Chondrocyte (in vitro differentiated cells): ENCODE measurements around the gene DERA. TPM values are rescaled to one million over a fixed set of nuclear protein-coding genes. Genes with fewer than 3 reads are reported as not detected.

Experiments
- DNase-seq: peaks from one replicate; pipeline ENCODE4 v3.0.0; 2021; ENCODE audit warnings: mixed read lengths, low spot score
- H3K27ac Mint-ChIP-seq: one replicate; pipeline ENCODE4 v1.8.0; 2021; ENCODE audit warnings: mild to moderate bottlenecking, moderate library complexity, mixed read lengths; ENCODE audit not compliant: unreplicated experiment
- H3K27me3 Mint-ChIP-seq: 2 replicates; pipeline ENCODE4 v1.8.0; 2021; ENCODE audit warnings: low read depth, mixed read lengths
- H3K36me3 Mint-ChIP-seq: 2 replicates; pipeline ENCODE4 v1.8.0; 2021; ENCODE audit warnings: low read depth, mixed read lengths
- H3K4me1 Mint-ChIP-seq: 2 replicates; pipeline ENCODE4 v1.8.0; 2021; ENCODE audit warnings: low read depth, mild to moderate bottlenecking, mixed read lengths
- H3K4me3 Mint-ChIP-seq: one replicate; pipeline ENCODE4 v1.8.0; 2021; ENCODE audit warnings: mild to moderate bottlenecking, moderate library complexity, mixed read lengths; ENCODE audit not compliant: unreplicated experiment
- H3K9me3 Mint-ChIP-seq: 2 replicates; pipeline ENCODE4 v1.8.0; 2021; ENCODE audit warnings: low read depth, mixed read lengths
- CTCF ChIP-seq: fragments of 200-600 bp; sonication (generic); IDR thresholded peaks from 2 replicates; pipeline ENCODE4 v1.5.0; 2021; ENCODE audit warnings: antibody characterized with exemption, mild to moderate bottlenecking, moderate library complexity
- total RNA-seq: library from RNA; stranded (reverse); gene quantifications from 3 replicates; pipeline ENCODE4 v1.2.1, GENCODE V29; 2021

Gene DERA
- total RNA-seq, 1 donor from 2014 or later = 15.5 TPM

DNA sequence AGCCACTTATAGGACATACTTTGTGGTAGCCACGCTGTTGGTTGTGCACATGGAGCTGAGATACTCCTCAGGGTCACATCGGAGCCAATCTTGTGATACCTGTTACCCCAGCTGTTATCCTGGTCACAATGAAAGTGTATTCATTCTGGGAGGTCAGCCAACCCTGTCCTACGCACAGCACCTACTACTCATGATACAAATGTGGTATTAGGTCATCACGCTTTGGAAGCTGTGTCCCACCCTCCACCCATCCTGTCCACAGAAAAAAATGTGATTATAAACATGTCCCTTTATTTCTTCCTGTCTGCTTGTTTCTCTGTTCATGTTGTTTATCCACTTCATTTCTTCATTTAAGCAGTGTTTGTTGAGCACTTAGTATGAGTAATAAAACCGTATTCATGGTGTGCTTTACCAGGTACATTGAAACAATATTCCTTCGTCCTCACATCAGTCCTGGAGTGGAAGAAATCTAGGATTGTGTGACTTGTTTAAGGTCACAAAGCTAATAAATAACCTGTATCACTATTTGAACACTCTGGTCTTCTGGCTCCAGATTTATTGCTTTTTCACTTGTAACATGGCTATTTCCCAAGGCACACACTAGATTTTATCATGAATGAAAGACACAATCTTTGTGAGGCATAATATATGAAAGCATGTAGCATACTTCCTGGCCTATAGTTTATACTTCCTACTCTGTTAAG, 73.1 kb downstream of the DERA start:
- H3K4me3 Mint-ChIP-seq = no peak overlapping the region
- H3K9me3 Mint-ChIP-seq = peaks cover 10% of the 10 kb centered on the region
- peaks cover 19% of the 10 kb centered on the region for H3K36me3 Mint-ChIP-seq
- H3K4me1 Mint-ChIP-seq = peaks cover 35% of the 10 kb centered on the region
- no peak for TF ChIP-seq CTCF
- H3K27me3 Mint-ChIP-seq = no peaks in the 10 kb centered on the region
- no peak overlapping the region for H3K27ac Mint-ChIP-seq
- DNase-seq = no peak

- no peak for DNase-seq
- TF ChIP-seq CTCF = no peak
- H3K27me3 Mint-ChIP-seq = no peaks in the 10 kb centered on the region
- H3K27ac Mint-ChIP-seq = no peak overlapping the region
- H3K9me3 Mint-ChIP-seq = peaks cover 10% of the 10 kb centered on the region
- H3K4me1 Mint-ChIP-seq = peaks cover 28% of the 10 kb centered on the region
- H3K4me3 Mint-ChIP-seq = no peak overlapping the region
- peaks cover 19% of the 10 kb centered on the region for H3K36me3 Mint-ChIP-seq
These were observed 73.8 kb downstream of the DERA start for GRCh38 chr12:15984963-15985362.

DNA sequence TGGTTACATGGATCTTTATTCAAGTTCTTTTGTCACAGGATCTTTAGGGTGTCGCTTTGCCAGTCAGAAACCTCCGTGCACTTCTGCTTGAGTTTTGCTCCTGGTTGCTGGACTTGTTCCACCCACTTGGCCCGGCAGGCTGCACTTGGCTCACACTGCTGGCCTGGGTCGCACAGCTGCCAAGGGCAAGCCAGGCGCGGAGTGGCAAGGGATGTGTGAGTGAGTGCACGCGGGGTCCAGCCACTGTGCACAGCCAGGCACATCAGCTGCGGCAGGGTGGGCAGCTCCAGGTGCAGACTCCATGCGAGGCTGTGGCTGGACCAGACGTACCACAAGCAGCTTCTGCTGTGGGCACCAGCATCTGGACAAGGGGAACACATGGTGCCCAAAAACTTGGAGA, 76.6 kb downstream of the DERA start:
- peaks cover 15% of the 10 kb centered on the region for H3K9me3 Mint-ChIP-seq
- no peak for TF ChIP-seq CTCF
- peaks cover 9% of the 10 kb centered on the region for H3K4me1 Mint-ChIP-seq
- H3K36me3 Mint-ChIP-seq = peaks cover 27% of the 10 kb centered on the region
- DNase-seq = no peak
- H3K27me3 Mint-ChIP-seq = no peaks in the 10 kb centered on the region
- no peak overlapping the region for H3K4me3 Mint-ChIP-seq
- no peak overlapping the region for H3K27ac Mint-ChIP-seq

GRCh38 chr12:15988983-15989755, 78.0 kb downstream of the DERA start:
- peaks cover 15% of the 10 kb centered on the region for H3K9me3 Mint-ChIP-seq
- H3K27me3 Mint-ChIP-seq = no peaks in the 10 kb centered on the region
- no peak for TF ChIP-seq CTCF
- peaks cover 27% of the 10 kb centered on the region for H3K36me3 Mint-ChIP-seq
- no peak overlapping the region for H3K27ac Mint-ChIP-seq
- no peaks in the 10 kb centered on the region for H3K4me1 Mint-ChIP-seq
- no peak overlapping the region for H3K4me3 Mint-ChIP-seq
- DNase-seq = no peak

DNA sequence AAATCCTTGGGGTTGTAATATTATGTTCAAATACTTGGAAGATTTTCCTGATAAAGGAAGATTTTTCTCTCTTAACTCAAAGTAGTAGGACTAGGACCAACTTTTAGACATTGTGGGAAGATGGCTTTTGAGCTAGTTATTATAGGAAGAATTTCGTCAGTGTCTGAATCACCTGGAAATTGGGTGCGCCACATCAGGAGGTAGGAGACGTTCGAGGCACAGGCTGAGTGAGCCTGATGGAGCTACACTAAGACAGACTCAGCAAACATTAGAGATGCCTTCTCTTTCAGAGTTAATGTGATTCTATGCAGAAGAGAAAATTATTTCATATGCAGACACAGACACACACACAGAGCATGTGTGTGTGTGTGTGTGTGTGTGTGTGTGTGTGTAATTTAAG, 84.7 kb downstream of the DERA start:
- H3K27ac Mint-ChIP-seq = no peak overlapping the region
- H3K4me3 Mint-ChIP-seq = no peak overlapping the region
- peaks cover 22% of the 10 kb centered on the region for H3K4me1 Mint-ChIP-seq
- no peaks in the 10 kb centered on the region for H3K27me3 Mint-ChIP-seq
- H3K9me3 Mint-ChIP-seq = peaks cover 5% of the 10 kb centered on the region
- TF ChIP-seq CTCF = no peak
- DNase-seq = no peak
- H3K36me3 Mint-ChIP-seq = peaks cover 5% of the 10 kb centered on the region
